Muscle layer of colon (tissue), 2 donors: ENCODE measurements around the gene TSTD1.

Experiments used
- H3K27ac ChIP-seq: one replicate; pipeline ENCODE4 v1.7.0; 2013; ENCODE audit warnings: low read depth, mild to moderate bottlenecking, low read length, moderate library complexity
- H3K27me3 ChIP-seq, 2 donors: one replicate each; pipeline ENCODE4 v1.7.0; 2013; ENCODE audit warnings: low read length in 2 of 2, mild to moderate bottlenecking in 2 of 2; ENCODE audit not compliant: insufficient read depth in 2 of 2, control insufficient read depth in 1 of 2
- H3K36me3 ChIP-seq: one replicate; pipeline ENCODE4 v1.7.0; 2013; ENCODE audit warnings: mild to moderate bottlenecking, low read length; ENCODE audit not compliant: insufficient read depth
- H3K4me1 ChIP-seq: one replicate; pipeline ENCODE4 v1.7.0; 2013; ENCODE audit warnings: mild to moderate bottlenecking, low read length; ENCODE audit not compliant: insufficient read depth
- H3K4me3 ChIP-seq, 2 donors: one replicate each; pipeline ENCODE4 v1.7.0; 2013; ENCODE audit warnings: low read length in 2 of 2, low read depth in 1 of 2, mild to moderate bottlenecking in 1 of 2, moderate library complexity in 1 of 2
- H3K9ac ChIP-seq: one replicate; pipeline ENCODE4 v1.7.0; 2013; ENCODE audit warnings: low read length
- H3K9me3 ChIP-seq: one replicate; pipeline ENCODE4 v1.7.0; 2013; ENCODE audit warnings: mild to moderate bottlenecking, low read length
- donor health status: abdominal sarcoma.
- donor health status: Adenocarcinoma of cecum.

Gene TSTD1

GRCh38 chr1:161038523-161039153 is at the start of gene TSTD1:
TSS of gene TSTD1 (minus strand) at chr1:161038964. CDS start at chr1:161038889, 75 bp downstream.
- H3K36me3 ChIP-seq, result peaks cover 38% of the 10 kb centered on the region
- peak within 1 kb of the TSS; percentile 44 for H3K27ac ChIP-seq

GRCh38 chr1:161086457-161086856 is 47.7 kb upstream of the TSTD1 start:
- Histone ChIP-seq H3K9me3 (no peaks in the 10 kb centered on the region), H3K4me3 (no peak overlapping the region), H3K36me3 (no peaks in the 10 kb centered on the region), H3K27me3 (no peaks in the 10 kb centered on the region), H3K27ac (no peak overlapping the region), H3K4me1 (no peaks in the 10 kb centered on the region), H3K9ac (no peak overlapping the region)

More at GRCh38 chr1:161038523-161039153, at the start of gene TSTD1:
- H3K9me3 ChIP-seq, result no peaks in the 10 kb centered on the region
- peaks cover 15% of the 10 kb centered on the region for H3K4me1 ChIP-seq
- peak within 1 kb of the TSS; percentile 64 to 73 for H3K4me3 ChIP-seq
- no peaks in the 10 kb centered on the region for H3K27me3 ChIP-seq
- no peak within 1 kb of the TSS for H3K9ac ChIP-seq

GRCh38 chr1:161085165-161085564 is 46.4 kb upstream of the TSTD1 start:
- Histone ChIP-seq H3K27me3 (no peaks in the 10 kb centered on the region), H3K9me3 (no peaks in the 10 kb centered on the region), H3K9ac (no peak overlapping the region), H3K27ac (no peak overlapping the region), H3K4me1 (no peaks in the 10 kb centered on the region), H3K4me3 (no peak overlapping the region), H3K36me3 (no peaks in the 10 kb centered on the region)

- Histone ChIP-seq H3K36me3 (no peaks in the 10 kb centered on the region), H3K9me3 (no peaks in the 10 kb centered on the region), H3K27ac (no peak overlapping the region), H3K4me3 (no peak overlapping the region), H3K9ac (no peak overlapping the region), H3K4me1 (no peaks in the 10 kb centered on the region), H3K27me3 (peaks cover 0 to under 1% of the 10 kb centered on the region in 2 donors)
Measured at GRCh38 chr1:161084597-161084988, 45.8 kb upstream of the TSTD1 start.

- Histone ChIP-seq H3K9ac (no peak overlapping the region), H3K4me1 (no peaks in the 10 kb centered on the region), H3K36me3 (no peaks in the 10 kb centered on the region), H3K27ac (no peak overlapping the region), H3K4me3 (no peak overlapping the region), H3K9me3 (no peaks in the 10 kb centered on the region), H3K27me3 (peaks cover 0 to 6% of the 10 kb centered on the region in 2 donors)
Measured at GRCh38 chr1:161083748-161084596, 45.2 kb upstream of the TSTD1 start.

- Histone ChIP-seq H3K27ac (no peak overlapping the region), H3K36me3 (no peaks in the 10 kb centered on the region), H3K27me3 (peaks cover 0 to 6% of the 10 kb centered on the region in 2 donors), H3K4me3 (no peak overlapping the region), H3K9ac (no peak overlapping the region), H3K9me3 (no peaks in the 10 kb centered on the region), H3K4me1 (no peaks in the 10 kb centered on the region)
Measured at GRCh38 chr1:161082996-161083747, 44.4 kb upstream of the TSTD1 start.

GRCh38 chr1:161082483-161082882 is 43.7 kb upstream of the TSTD1 start:
- no peaks in the 10 kb centered on the region for H3K4me1 ChIP-seq

GRCh38 chr1:161081519-161081918 is 42.8 kb upstream of the TSTD1 start:
- no peak overlapping the region for H3K27ac ChIP-seq
- no peak overlapping the region for H3K4me3 ChIP-seq
- no peak overlapping the region for H3K9ac ChIP-seq
- no peaks in the 10 kb centered on the region for H3K9me3 ChIP-seq
- no peaks in the 10 kb centered on the region for H3K4me1 ChIP-seq
- peaks cover 0 to 6% of the 10 kb centered on the region in 2 donors for H3K27me3 ChIP-seq
- no peaks in the 10 kb centered on the region for H3K36me3 ChIP-seq

More at GRCh38 chr1:161082483-161082882, 43.7 kb upstream of the TSTD1 start:
- H3K9ac ChIP-seq, result no peak overlapping the region
- H3K36me3 ChIP-seq, result no peaks in the 10 kb centered on the region
- H3K9me3 ChIP-seq, result no peaks in the 10 kb centered on the region
- H3K27ac ChIP-seq, result no peak overlapping the region
- H3K27me3 ChIP-seq, result peaks cover 0 to 6% of the 10 kb centered on the region in 2 donors
- H3K4me3 ChIP-seq, result no peak overlapping the region

- Histone ChIP-seq H3K27ac (no peak overlapping the region), H3K27me3 (peaks cover 0 to 6% of the 10 kb centered on the region in 2 donors), H3K9me3 (no peaks in the 10 kb centered on the region), H3K4me3 (no peak overlapping the region), H3K9ac (no peak overlapping the region), H3K4me1 (no peaks in the 10 kb centered on the region), H3K36me3 (no peaks in the 10 kb centered on the region)
Measured at GRCh38 chr1:161080441-161081405, 42.0 kb upstream of the TSTD1 start.

GRCh38 chr1:161079436-161080110 is 40.8 kb upstream of the TSTD1 start:
- Histone ChIP-seq H3K9ac (no peak overlapping the region), H3K9me3 (no peaks in the 10 kb centered on the region), H3K4me3 (no peak overlapping the region), H3K27me3 (peaks cover 0 to 6% of the 10 kb centered on the region in 2 donors), H3K27ac (no peak overlapping the region), H3K4me1 (no peaks in the 10 kb centered on the region), H3K36me3 (no peaks in the 10 kb centered on the region)
